ENCODE measurements around the gene NMNAT3. TPM values are rescaled to one million over a fixed set of nuclear protein-coding genes. Genes with fewer than 3 reads are reported as not detected.
A peak's percentile ranks its signal among the peaks of the same experiment; 100 is the strongest.

NMNAT3 gene
- total RNA-seq, 6 donors from 2014 or later, result 3.3 to 8.4 (median 5.5) TPM

GRCh38 chr3:139529662-139530061 lies 148.1 kb downstream of the NMNAT3 start:
- H3K4me3 ChIP-seq, result no peak overlapping the region
- H3K27ac ChIP-seq, result no peak overlapping the region
- DNase-seq (no peak), ATAC-seq (ENCODE audit: low FRiP score in 2 of 2) (no peak)
- TF ChIP-seq POLR2AphosphoS5 (IDR thresholded peaks at IDR 0.05) (no peak), EP300 (IDR thresholded peaks at IDR 0.05) (no peak), POLR2A (IDR thresholded peaks at IDR 0.05) (no peak), CTCF (IDR thresholded peaks at IDR 0.05) (no peak)
- H3K9me3 ChIP-seq, result no peaks in the 10 kb centered on the region
- no peaks in the 10 kb centered on the region for H3K27me3 ChIP-seq
- WGBS, 2 donors, result 78 to 80% methylated on average over 4 of the region's 4 CpGs
- peaks cover 8 to 19% (median 11%) of the 10 kb centered on the region in 4 donors for H3K4me1 ChIP-seq
- no peaks in the 10 kb centered on the region for H3K36me3 ChIP-seq

GRCh38 chr3:139528924-139529323 lies 148.8 kb downstream of the NMNAT3 start:
- no peak for DNase-seq
- H3K27ac ChIP-seq, result no peak overlapping the region
- H3K4me1 ChIP-seq, result peaks cover 2 to 12% (median 4%) of the 10 kb centered on the region in 4 donors
- 88 to 92% methylated on average over 3 of the region's 3 CpGs for WGBS, 2 donors
- no peak for ATAC-seq (ENCODE audit: low FRiP score in 2 of 2)
- TF ChIP-seq CTCF (IDR thresholded peaks at IDR 0.05), result no peak
- H3K27me3 ChIP-seq, result no peaks in the 10 kb centered on the region
- no peaks in the 10 kb centered on the region for H3K9me3 ChIP-seq
- H3K36me3 ChIP-seq, result no peaks in the 10 kb centered on the region
- H3K4me3 ChIP-seq, result no peak overlapping the region

GRCh38 chr3:139528281-139528680 lies 149.5 kb downstream of the NMNAT3 start:
- WGBS, 2 donors, result 98 to 100% methylated on average over 2 of the region's 2 CpGs
- Histone ChIP-seq H3K9me3 (no peaks in the 10 kb centered on the region), H3K36me3 (no peaks in the 10 kb centered on the region), H3K4me3 (no peak overlapping the region), H3K27me3 (no peaks in the 10 kb centered on the region), H3K27ac (no peak overlapping the region), H3K4me1 (peaks cover 0 to 5% (median 0%) of the 10 kb centered on the region in 4 donors)
- no peak for TF ChIP-seq CTCF (IDR thresholded peaks at IDR 0.05)
- no peak for TF ChIP-seq POLR2A (IDR thresholded peaks at IDR 0.05)
- no peak for TF ChIP-seq EP300 (IDR thresholded peaks at IDR 0.05)
- TF ChIP-seq POLR2AphosphoS5 (IDR thresholded peaks at IDR 0.05), result no peak
- no peak for ATAC-seq (ENCODE audit: low FRiP score in 2 of 2)
- DNase-seq, result peak in 1 of 2 donors; percentile 4

GRCh38 chr3:139527265-139527664 lies 150.5 kb downstream of the NMNAT3 start:
- no peak for ATAC-seq (ENCODE audit: low FRiP score in 2 of 2)
- Histone ChIP-seq H3K27me3 (no peaks in the 10 kb centered on the region), H3K4me1 (no peaks in the 10 kb centered on the region), H3K36me3 (no peaks in the 10 kb centered on the region), H3K4me3 (no peak overlapping the region), H3K9me3 (no peaks in the 10 kb centered on the region), H3K27ac (no peak overlapping the region)
- DNase-seq, result no peak
- WGBS, 2 donors, result 77% methylated on average over 5 of the region's 5 CpGs
- no peak for TF ChIP-seq POLR2A (IDR thresholded peaks at IDR 0.05)
- no peak for TF ChIP-seq EP300 (IDR thresholded peaks at IDR 0.05)
- no peak for TF ChIP-seq POLR2AphosphoS5 (IDR thresholded peaks at IDR 0.05)
- no peak for TF ChIP-seq CTCF (IDR thresholded peaks at IDR 0.05)

- Histone ChIP-seq H3K27ac (no peak overlapping the region), H3K4me1 (no peaks in the 10 kb centered on the region), H3K9me3 (no peaks in the 10 kb centered on the region), H3K4me3 (no peak overlapping the region), H3K36me3 (no peaks in the 10 kb centered on the region), H3K27me3 (no peaks in the 10 kb centered on the region)
- ATAC-seq (ENCODE audit: low FRiP score in 2 of 2) (no peak), DNase-seq (peak in 1 of 2 donors; percentile 12)
- TF ChIP-seq CTCF (IDR thresholded peaks at IDR 0.05) (no peak), EP300 (IDR thresholded peaks at IDR 0.05) (no peak), POLR2A (IDR thresholded peaks at IDR 0.05) (no peak), POLR2AphosphoS5 (IDR thresholded peaks at IDR 0.05) (no peak)
- 100% methylated on average over 2 of the region's 2 CpGs for WGBS, 2 donors
These were observed 151.6 kb downstream of the NMNAT3 start for GRCh38 chr3:139526146-139526545.

Measured in upper lobe of left lung (tissue), 6 donors.